Adrenal gland (tissue), 12 donors: ENCODE measurements around the gene SLC17A7. TPM values are rescaled to one million over a fixed set of nuclear protein-coding genes. Genes with fewer than 3 reads are reported as not detected.

ENCODE experiments used
- DNase-seq, 7 donors: peaks; one replicate each; pipeline ENCODE4 v3.0.0-alpha.2; 2019 to 2020
- H3K27ac ChIP-seq, 5 donors: fragments of 200-600 bp; sonication (generic) in 4 of 5; 1 replicate in 3 of 5; 2 replicates in 2 of 5; pipeline versions ENCODE4 v1.5.1 to v1.8.0; 2016 to 2020; ENCODE audit warnings: mild to moderate bottlenecking in 1 of 5
- H3K27me3 ChIP-seq: fragments of 200-600 bp; 2 replicates; pipeline ENCODE4 v1.8.0; 2021
- H3K36me3 ChIP-seq, 2 donors: fragments of 200-600 bp; replicated peaks in 1 of 2; 1 replicate in 1 of 2; 2 replicates in 1 of 2; pipeline versions ENCODE4 v1.5.1 to v1.8.0; 2018 to 2022
- H3K4me1 ChIP-seq, 2 donors: fragments of 200-600 bp; replicated peaks in 1 of 2; 1 replicate in 1 of 2; 2 replicates in 1 of 2; pipeline versions ENCODE4 v1.5.1 to v1.8.0; 2018 to 2021
- H3K4me3 ChIP-seq, 4 donors: fragments of 200-600 bp; sonication (generic) in 3 of 4; one replicate each; pipeline ENCODE4 v1.5.1; 2016 to 2018
- H3K9me3 ChIP-seq, 3 donors: fragments of 200-600 bp; sonication (generic) in 1 of 3; replicated peaks in 1 of 3; 1 replicate in 2 of 3; 2 replicates in 1 of 3; pipeline versions ENCODE4 v1.5.1 to v1.8.0; 2016 to 2021
- CTCF ChIP-seq, 6 experiments: fragments of 450-650 bp in 4 of 6; fragments of 200-600 bp in 2 of 6; sonication (generic) in 1 of 6; IDR thresholded peaks; 1 replicate in 5 of 6; 2 replicates in 1 of 6; pipeline versions ENCODE4 v1.5.1 to v1.8.0; 2016 to 2021; ENCODE audit warnings: antibody characterized with exemption in 6 of 6, mild to moderate bottlenecking in 2 of 6, moderate library complexity in 1 of 6
- POLR2A ChIP-seq, 2 donors: fragments of 450-650 bp; IDR thresholded peaks; one replicate each; pipeline ENCODE4 v1.6.1; 2017; ENCODE audit warnings: antibody characterized with exemption in 2 of 2, mild to moderate bottlenecking in 2 of 2, moderate library complexity in 1 of 2
- WGBS, 4 donors: extraction: QIAGEN DNeasy Blood & Tissue Kit in 2 of 4; methylation state at CpG; one replicate each; pipeline versions ENCODE4 v1.1.5 to v1.1.7; 2013 to 2017; 5-methylcytosine and 5-hydroxymethylcytosine counted together
- intact Hi-C, 2 donors: fragments of 100-400 bp; cut with DNase I; formaldehyde crosslinking; loops; one replicate each; pipeline versions ENCODE4 v1.14.1 to v1.15.0; 2022 to 2023
- polyA plus RNA-seq, 3 donors: library from polyadenylated mRNA; stranded (reverse); fragments of 200-250 nt in 2 of 3; fragments of 350-450 nt in 1 of 3; fragmentation: Illumina TruSeq in 1 of 3; extraction: RNeasy Lipid Tissue Mini Kit (QIAGEN cat#74804) in 1 of 3; gene quantifications; one replicate each; pipeline ENCODE4 v1.2.3, GENCODE V29; 2013 to 2014
- total RNA-seq, 9 donors: library from RNA; depleted of rRNA in 4 of 9; stranded (reverse); fragments of >200 nt in 4 of 9; fragments of 120-200 nt in 1 of 9; fragmentation: NEBNext Ultra II Directional in 1 of 9; extraction: Animal tissue kit (Norgen Biotek cat#: 25700) in 1 of 9; gene quantifications; one replicate each; pipeline versions ENCODE4 v1.1.0 to v1.2.4, GENCODE V29; 2013 to 2023
- donor health status: healthy with polysubstance abuse.
- donor health status: Bipolar disorder and iron deficiency.
- donor health status: DM: yes; HTN: yes; CAD: no.
- donor health status: DM: no; HTN: no; CAD: no.
- donor health status: DM: no; HTN: no; CAD: no.
- donor health status: DM: yes; HTN: yes; CAD: no.

Gene SLC17A7
- total and polyA plus RNA-seq, 12 donors: 0.06 to 9.6 (median 1.2) TPM

DNA sequence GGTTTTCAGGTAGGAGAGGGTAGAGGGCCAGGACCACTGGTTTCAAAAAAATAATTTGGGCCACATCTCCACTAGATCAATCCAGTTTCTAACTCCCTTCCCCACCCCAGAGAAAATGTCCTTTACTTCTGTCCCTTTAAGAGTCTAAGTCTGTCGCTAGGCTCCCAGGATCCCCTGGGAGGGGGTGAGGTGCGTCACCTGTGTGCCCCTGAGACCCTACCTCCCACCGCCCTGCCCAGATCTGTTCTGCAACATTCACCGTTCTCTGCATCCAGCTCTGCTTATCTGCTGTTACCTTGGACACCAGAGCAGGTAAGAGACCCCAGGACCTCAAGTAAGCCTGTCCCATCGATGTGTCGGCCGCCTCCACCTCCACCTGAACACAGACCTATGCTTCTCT is 16.1 kb downstream of the SLC17A7 start, which contains the start of gene GFY:
Gene GFY (plus strand): TSS at position 211 of the 400 bp plus-strand sequence. CDS start 1,043 bp downstream, outside the sequence.
- 41 to 74% (median 54%) methylated on average over 7 of the region's 7 CpGs for WGBS, 4 donors
- Histone ChIP-seq H3K36me3 (no peaks in the 10 kb centered on the region), H3K4me3 (no peak within 1 kb of the TSS), H3K27ac (no peak within 1 kb of the TSS), H3K9me3 (no peaks in the 10 kb centered on the region), H3K27me3 (peaks cover 78% of the 10 kb centered on the region), H3K4me1 (peaks cover 0 to 26% of the 10 kb centered on the region in 2 donors)
- intact Hi-C loops: no loop called here
- no peak for DNase-seq
- TF ChIP-seq CTCF (IDR thresholded peaks at IDR 0.05) (no peak), POLR2A (IDR thresholded peaks at IDR 0.05) (no peak)

- Histone ChIP-seq H3K4me1 (peaks cover 0 to 26% of the 10 kb centered on the region in 2 donors), H3K27ac (no peak overlapping the region), H3K9me3 (no peaks in the 10 kb centered on the region), H3K27me3 (peaks cover 85% of the 10 kb centered on the region), H3K36me3 (no peaks in the 10 kb centered on the region), H3K4me3 (no peak overlapping the region)
- no peak for DNase-seq
- intact Hi-C loops: no loop called here
- WGBS, 4 donors: 9 to 19% (median 16%) methylated on average over 3 of the region's 3 CpGs
- TF ChIP-seq CTCF (IDR thresholded peaks at IDR 0.05) (no peak), POLR2A (IDR thresholded peaks at IDR 0.05) (no peak)
Observed at GRCh38 chr19:49423985-49424303, 17.4 kb downstream of the SLC17A7 start.

DNA sequence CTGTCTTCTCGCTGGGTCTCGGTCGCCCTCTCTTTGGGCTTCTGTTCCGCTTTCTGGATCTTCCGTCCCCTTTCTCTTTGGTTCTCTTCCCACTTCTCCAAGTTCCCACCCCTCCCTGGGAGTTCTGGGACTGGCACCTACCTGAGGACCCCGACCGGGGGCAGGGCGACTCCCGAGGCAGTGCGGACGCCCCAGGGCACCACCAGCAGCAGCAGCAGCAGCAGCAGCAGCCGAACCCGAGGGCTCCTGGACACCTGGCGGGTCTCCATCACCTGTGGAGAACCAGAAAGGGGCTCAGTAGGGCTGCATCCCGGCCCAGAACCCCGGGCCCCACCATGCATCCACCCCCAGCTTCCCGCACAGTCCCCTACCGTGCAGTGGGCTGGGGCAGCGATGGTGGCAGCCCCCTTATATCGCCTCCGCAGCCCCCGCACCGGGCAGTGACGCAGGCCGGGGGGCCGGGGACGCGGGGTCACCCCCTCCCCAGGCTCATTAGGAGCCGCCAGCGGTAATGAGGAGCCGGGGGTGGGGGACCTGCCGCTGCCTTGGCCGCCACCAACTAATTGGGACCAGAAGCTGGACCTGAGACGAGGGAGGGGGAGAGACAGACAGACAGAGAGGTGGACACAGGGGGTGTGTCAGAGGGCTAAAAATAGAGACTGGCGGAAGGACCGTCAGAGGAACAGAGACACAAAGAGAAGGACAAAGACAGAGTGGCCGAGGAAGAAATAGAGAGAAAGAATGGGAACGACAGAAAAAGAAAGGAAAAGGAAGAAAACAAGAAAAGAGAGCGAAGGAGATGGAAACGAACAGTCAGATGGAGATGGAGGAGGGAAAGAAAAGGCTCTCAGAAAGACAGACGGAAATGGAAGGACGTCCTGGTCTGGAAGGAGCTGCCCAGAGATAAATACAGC is 18.0 kb downstream of the SLC17A7 start, which contains the start of gene PTH2:
Gene PTH2 (minus strand): TSS at position 371 of the 914 bp plus-strand sequence. CDS start 102 bp downstream, at position 269.
- Histone ChIP-seq H3K27me3 (peaks cover 82% of the 10 kb centered on the region), H3K36me3 (no peaks in the 10 kb centered on the region), H3K27ac (no peak within 1 kb of the TSS)

More for the DNA sequence above, 18.0 kb downstream of the SLC17A7 start, which contains the start of gene PTH2:
- WGBS, 4 donors: 6 to 8% (median 7%) methylated on average over 25 to 42 of the region's 42 CpGs
- Histone ChIP-seq H3K9me3 (no peaks in the 10 kb centered on the region), H3K4me1 (peaks cover 0 to 25% of the 10 kb centered on the region in 2 donors), H3K4me3 (peak within 1 kb of the TSS in 1 of 4 donors; percentile 34)
- no peak for TF ChIP-seq CTCF (IDR thresholded peaks at IDR 0.05)
- intact Hi-C loops: no loop called here
- no peak for DNase-seq
